HG03469 (cell line): ENCODE data around the gene PARVB.
"Not testable (repeated sequence)": the region's sequence is repeated elsewhere in the genome, so short reads cannot be mapped to it uniquely, and the experiment has no call there.

Experiments used
- ATAC-seq: cut with Tn5 transposase; IDR thresholded peaks from one replicate; pipeline ENCODE4 v1.9.1; 2021; ENCODE audit warnings: mild to moderate bottlenecking, moderate library complexity, moderate number of reproducible peaks; ENCODE audit not compliant: unreplicated experiment

Gene PARVB

DNA sequence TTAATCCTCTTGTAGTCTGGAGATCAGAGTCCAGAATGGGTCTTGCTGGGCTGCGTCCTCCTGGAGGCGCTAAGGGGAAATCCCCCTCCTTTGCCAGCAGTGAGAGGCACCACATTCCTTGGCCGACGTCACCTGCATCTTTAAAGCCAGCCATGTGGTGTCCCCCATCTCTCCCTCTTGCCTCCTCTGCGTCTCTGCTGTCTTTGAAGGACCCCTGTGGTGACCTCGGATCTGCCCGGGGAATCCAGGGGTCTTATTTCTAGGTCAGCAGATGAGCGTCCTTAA, 27.2 kb upstream of the PARVB start:
- no peak for ATAC-seq

DNA sequence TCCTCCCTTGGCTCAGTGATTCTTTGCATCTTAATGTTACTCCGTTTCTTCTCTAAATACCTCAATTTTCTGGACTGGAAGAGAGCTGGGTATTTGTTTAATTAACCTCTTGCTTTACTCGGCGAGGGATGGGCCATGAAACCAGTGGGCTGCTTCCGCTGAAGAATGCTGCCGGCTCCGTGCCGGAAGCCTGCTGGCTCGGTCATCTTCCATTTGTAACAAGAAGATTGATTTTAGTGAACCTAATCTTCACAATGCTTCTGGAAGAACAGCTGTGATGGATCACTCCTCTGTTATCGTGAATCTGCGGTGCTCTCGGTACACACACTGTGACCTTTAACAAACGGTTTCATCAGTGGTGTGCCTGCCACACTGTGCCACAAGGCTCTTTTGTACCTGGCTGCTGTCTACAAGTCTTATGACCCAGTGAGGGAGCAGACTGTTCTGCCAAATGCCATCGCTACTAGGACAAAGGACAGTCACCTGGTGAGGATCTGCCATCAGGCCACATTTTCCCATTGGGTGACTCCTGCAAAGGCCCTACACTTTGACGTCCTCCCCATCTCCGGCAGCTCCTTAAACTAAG, 25.3 kb upstream of the PARVB start:
- ATAC-seq, result no peak

DNA sequence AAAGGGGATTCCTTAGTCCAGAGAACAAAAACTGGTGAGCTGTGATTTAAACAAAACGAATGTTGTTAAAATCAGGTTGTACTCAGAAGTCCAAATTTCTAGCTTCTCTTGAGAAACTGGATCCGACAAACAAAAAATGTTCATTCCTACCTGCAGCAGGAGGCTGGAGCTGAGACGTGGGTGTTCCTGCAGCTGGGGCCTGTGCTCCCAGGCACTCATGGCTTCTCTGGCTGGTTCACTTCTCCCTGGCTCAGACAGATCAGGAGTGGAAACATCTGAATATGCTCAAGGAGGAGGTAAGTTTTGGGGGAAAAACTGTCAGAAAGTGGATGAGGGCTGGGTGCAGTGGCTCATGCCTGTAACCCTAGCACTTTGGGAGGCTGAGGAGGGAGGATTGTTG, 24.7 kb upstream of the PARVB start:
- no peak for ATAC-seq

DNA sequence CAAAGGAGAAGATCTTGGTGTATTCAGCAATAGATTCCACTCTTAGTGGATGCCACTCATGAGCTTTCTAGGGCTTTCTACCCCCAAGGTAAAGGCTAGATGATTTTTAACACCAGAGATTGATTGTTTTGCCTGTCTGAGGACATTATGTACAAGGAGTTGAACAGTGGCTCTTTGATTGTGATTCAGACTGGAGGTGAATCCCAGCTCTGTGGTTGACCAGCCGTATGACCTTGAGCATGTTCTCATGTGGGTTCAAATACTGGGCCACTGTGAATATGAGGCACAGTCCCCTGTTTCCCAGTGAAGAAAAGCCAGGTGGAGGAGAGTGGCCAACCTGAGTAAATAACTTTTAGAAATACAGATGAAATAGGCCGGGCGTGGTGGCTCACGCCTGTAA, 24.0 kb upstream of the PARVB start:
- no peak for ATAC-seq

DNA sequence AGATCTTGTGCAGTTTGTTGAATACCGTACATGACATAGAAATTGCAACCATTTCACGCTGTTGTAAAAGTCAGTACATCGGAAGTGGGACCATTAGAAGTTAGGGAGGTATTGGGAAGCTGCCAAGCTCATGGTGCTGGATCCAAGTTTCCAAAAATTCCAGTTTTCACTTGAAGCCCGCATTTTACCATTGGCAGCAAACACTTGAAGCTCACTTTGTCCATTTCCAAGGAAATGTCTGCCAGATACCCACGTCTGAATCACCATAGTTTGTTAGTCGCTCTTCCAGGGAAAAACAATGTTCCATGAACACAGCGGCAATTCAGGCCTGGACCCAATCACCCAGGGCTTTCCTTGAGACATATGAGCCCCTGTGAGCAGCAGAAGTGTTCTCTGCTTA, 22.6 kb upstream of the PARVB start:
- no peak for ATAC-seq

DNA sequence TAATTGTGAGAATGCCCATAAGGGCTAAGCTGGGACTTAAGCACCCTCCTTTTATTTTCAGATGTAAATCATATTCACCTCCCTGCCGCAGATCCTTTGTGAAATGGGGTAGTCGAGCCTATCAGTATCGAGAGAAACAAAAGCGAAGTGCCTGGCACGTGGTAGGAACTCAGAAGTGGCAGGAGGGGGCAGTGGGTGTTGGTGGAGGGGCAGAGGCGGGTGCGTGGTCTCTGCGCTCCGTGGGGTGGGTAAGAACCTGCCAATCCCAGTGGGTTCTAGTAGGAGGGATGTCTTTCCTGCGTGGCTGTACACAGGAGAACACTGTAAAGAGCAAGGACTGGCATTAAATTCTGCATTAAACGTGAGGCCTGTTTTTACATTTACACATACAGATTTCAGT, 21.8 kb upstream of the PARVB start:
- ATAC-seq, result no peak

DNA sequence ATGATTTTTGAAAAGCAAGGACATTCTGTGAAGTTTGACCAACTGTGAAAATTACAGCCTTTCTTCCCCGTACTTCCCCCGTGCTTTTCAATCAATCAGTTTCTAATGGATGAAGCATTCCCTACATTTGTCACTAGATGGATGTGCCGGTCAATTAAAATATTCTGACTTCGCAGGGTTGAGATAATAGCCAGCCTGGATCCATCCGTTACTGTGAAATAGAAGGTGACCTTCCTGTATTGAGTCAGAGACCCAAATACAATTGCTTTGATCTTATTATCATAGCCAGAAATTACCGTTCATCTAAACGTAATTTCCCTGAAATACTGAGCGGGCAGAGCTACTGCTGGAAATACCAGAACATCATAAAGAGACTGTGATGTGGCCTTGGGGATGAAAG, 21.1 kb upstream of the PARVB start:
- no peak for ATAC-seq

DNA sequence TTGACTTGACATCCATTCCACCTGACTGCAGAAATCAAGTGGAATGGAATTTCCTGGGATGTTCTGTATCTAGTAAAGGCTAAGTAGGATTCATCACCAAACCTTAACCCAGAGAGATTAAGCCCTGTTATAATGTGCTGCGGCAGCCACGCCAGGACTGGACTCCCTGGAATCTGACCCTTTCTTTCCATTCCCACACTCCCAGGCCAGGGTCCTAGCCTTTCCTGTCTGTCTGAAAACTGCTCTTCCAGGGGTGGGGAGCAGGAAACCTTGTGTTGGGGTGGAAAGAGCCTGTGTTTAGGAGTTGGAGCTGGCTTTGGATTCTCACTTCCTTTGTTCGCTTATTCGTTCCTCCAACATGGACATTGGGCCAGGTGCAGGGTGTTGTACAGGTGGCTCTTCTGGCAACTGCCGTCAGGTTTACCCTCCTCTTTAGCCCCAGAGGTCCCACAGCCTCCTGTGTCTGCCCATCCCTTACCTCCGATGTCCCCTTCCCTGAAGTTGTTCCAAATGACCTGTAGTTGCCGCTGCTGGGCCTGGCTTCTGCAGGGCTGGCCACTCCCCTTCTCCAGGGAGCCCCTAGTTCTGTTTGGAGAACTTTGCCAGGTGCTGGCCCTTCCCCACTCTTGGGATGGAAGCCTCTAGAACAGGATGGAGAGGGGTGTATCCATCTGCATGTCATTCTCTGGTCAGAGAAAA, 20.5 kb upstream of the PARVB start:
- ATAC-seq, result no peak

DNA sequence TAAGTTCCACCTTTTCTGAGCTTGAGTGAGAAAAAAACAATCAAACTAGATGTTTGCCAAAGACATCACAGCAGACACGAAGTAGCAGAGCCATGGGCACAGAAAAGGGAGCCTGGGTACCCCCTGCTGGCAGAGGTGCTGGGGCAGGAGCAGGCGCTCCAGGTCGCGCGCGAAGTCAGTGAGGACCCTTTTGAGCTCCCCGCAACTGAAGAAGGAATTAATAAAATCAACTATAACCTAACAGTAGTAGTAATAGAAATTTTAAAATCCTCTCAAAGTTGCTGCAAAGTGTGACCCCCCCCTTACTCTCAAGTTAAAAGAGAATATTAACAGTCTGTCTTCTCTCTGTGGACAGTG, 20.0 kb upstream of the PARVB start:
- ATAC-seq, result no peak

DNA sequence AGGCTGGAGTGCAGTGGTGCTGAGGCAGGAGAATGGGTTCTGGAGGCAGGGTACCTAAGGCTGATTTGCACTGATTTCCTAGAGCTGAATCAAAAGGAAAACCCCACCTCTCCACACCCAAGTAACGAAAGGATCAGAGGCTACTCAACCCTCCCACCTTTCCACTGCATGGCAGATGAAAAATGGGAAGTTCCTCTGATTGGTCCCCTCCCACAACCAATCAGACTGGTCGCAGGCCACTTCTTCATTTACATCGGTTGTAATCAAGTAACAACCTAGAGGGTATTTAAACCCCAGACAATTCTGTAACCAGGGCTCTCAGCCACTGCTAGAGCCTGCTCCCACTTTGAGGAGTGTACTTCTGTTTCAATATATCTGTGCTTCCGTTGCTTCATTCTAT, 18.6 kb upstream of the PARVB start:
- no peak for ATAC-seq

DNA sequence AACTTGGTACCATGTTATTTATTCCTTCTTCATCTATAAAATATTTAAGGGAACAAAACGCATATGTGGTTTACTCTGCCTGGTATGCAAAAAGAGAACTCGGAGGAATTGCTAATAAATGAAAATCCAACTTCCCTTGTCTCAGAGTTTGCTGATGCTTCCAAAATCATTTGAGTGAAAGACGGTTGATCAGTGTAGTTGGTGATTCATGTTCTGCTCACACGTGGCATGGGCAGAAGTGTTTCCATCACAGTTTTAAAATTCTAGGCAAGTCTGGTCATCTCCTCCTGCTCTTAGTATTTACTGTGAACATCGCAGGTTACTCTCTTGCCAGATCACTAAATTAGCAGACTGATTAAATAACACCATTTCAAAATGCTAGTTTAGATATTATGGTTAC, 11.9 kb upstream of the PARVB start:
- no peak for ATAC-seq

DNA sequence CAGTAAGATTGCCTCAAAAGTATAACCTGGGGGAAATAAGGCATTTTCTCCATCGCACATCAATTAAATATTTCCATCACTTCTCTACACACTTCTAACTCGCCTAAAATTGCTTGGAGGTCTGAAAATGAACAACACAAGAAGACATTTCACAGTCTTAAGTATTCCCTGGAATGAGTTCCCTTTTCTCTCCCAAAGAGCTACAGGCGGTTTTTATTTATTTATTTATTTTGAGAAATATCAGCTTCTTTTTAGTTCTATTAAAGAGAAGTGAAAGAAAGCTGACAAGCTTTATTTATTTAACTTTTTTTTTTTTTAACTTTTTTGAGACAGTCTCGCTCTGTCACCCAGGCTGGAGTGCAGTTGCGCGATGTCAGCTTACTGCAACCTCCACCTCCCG, 11.5 kb upstream of the PARVB start:
- ATAC-seq, result no peak

DNA sequence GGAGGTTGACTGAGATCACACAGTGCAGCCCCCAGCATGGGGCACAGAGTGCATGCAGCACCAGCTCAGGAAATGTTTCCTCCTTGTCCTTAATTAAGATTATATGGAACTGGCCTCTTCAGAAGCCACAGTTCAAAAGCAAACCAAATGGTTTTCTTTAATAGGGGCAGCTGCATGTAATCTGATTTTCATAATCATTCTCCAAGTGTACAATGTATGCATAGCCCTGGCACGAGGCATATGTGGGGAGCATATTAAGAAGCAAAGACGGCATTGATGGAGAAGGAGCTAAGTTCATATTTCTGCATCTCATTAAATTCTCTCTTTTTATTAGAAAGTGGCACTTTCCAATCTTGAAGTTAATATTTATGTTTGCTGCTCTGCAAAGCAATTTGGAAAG, 9.9 kb upstream of the PARVB start:
- no peak for ATAC-seq

DNA sequence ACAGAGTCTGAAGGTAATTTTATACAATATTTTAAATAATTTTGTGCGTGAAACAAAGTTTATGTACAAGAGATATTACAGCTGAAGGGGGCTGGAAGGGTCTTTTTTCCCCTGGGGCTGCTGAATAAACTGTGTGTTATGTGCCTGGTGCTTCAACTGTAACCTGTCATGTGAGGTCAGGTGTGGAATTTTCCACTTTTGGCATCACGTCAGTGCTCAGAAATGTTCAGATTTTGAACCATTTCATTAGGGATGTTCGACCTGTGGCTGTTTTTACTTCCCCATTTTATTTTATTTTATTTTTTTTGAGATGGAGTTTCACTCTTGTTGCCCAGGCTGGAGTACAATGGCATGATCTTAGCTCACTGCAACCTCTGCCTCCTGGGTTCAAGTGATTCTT, 7.5 kb upstream of the PARVB start:
- not testable (repeated sequence) for ATAC-seq

DNA sequence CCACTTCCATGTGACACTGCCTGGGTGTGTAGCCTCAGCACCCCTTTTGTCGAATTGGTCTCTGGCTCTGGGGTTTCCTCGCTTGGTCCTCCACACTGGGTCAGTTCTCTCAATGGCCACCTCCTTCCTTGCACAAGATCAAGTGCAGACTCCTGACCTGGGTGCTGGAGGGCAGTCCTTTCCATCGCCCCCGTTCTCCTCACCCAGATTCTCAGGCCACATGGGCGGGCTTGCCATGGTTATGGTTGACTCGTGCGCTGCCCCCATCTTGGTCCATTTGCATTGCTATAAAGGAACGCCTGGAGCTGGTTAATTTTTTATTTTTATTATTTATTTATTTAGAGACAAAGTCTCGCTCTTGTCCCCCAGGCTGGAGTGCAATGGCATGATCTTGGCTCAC, 5.5 kb upstream of the PARVB start:
- no peak for ATAC-seq

DNA sequence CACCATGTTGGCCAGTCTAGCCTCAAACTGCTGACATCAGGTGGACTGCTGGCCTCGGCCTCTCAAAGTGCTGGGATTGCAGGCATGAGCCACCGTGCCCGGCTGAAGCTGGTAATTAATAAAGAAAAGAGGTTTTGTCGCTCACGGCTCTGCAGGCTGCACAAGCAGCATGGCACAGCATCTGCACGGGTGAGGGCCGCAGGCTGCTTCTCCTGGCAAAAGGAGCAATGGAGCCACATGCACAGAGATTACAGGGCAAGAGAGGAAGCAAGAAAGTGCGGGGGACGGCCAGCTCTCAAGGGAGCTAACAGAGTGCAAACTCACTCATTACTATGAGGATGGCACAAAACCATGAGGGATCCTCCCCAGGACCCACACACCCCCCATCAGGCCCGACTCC, 4.7 kb upstream of the PARVB start:
- no peak for ATAC-seq

DNA sequence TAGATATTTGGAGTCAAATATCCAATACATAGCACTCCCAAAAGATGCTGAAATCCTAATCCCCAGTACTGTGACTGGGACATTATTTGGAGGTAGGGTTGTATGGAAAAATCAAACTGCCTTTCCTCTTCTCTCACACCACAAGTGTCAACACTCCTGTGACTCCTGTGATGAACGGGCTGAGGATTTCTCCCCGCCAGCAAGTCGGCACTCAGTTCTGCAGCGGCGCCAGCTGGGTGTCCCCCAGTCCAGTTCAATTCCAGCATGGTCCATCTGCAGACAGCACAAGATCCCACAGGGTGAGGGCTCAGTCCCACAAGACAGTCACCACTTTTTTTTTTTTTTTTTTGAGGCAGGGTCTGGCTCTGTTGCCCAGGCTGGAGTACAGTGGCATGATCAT, 4.3 kb upstream of the PARVB start:
- no peak for ATAC-seq

DNA sequence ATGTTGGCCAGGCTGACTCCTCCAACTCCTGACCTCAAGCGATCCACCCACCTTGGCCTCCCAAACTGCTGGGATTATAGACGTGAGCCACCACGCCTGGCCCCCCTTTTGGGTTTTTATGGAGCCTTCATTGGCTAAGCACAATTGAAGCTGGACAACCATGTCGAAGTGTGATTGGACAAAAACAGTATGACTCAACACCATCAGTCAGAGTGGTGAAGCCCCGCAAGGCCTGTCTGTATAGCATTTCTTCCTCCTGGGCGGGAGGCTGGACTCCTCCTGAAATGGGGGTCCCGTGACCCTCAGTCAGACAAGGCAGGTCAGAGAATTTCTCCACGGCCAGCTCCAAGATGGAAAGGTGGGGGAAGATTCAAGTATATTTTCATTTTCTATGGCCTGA, 3.1 kb upstream of the PARVB start:
- no peak for ATAC-seq

DNA sequence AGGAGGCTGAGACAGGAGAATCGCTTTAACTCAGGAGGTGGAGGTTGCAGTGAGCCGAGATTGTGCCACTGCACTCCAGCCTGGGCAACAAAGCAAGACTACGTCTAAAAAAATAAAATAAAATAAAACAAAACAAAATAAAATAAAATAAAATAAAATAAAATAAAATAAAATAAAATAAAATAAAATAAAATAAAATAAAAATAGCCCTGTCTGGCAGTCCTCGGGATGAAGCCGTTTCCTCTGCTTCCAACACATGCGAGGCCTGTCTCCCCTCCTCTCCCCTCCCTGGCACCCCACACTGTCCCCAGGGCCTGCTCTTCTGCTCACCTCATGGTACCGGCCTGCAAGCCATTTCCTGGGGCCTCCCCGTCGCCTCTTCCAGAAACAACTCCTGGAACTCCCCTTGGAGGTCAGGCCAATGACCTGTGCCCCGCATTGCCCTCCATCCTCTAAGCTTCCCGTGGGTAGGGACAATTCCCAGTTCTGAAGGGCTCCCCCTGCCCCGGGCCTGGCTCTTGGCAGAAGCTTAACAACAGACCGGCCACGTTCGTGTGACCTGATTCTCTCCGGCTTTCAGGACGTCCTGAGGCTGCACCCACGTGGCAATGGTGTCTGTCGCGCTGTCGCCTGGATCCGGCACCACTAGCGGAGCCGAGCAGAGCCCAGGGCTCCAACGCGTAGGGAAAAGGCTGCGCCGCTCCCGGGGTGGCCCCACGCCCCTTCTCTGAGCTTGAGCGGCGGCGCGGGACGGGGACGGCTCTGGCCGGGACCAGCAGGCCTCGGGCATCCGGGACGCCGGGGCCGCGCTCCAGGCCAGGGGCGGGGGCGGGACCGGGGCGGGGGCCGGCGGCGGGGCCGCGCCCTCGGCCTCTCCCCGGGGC, 456 bp upstream of the PARVB start:
- no peak for ATAC-seq

DNA sequence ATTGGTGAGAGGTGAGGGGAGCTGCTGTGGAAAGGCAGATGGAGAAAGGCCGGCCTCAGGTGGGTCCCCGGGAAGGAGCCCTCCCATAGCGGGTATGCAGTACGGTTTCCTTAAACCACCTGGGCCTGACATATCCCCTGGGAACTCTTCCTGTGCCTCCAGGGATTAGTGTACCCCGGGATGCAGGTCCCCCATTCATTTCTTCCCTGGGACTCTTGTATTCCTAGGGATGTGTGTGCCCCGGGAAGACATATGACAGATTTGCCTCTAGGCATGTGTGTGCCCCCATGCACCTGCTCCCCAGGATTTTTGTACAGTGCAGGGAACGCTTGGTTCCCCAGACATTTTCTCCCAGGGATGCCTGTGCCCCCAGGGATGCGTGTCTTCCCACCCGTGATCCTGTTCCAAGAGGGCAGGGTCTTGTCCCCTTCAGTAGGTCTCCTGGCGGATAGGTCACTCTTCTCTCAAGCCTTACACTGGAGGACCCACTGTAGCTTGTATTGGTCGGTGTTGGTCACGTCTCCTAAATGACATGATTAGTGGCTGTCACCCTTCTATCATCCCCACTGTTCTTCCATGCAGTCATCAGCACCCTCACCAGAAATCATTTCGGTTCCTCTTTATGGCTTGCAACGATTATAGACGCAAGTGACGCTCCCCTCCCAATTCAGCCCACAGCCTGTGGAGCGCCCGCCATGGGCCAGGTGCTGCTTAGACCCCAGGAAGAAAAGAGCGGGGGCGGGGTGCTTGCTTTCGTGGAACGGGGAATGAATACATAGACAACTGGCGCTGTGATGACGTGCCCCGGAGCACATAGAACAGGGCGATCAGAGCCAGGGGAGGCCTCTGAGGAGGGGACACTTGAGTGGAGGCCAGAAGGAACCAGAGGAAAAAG, 1.3 kb downstream of the PARVB start:
- no peak for ATAC-seq

DNA sequence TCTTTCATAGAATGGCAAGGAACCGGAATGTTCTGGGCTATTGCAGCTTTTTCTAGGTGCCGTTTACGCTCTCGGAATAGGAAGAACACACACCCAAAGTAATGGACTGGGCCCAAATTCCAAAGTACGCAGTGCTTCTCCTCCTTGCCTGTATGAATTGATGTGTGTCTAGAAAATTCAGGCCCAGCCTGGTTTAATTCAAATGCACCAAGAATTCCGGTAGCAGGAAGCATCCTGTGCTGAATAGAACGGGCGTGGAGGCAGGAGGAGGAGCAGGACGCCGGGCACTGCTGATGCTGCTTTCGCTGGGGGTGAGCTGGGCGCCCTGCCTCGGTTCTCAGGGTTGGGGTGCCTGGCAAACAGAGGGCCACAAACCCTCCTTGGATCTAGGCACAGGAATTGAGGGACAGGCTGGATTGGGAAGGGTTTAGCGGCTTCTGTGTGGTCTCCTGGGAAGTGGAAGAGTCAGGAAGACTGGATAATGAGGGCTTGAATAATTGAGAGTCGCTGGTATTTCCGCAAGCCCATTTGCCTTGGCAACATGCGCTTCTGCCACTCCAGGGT, 2.0 kb downstream of the PARVB start:
- no peak for ATAC-seq
